Brain pericyte (primary cell): ENCODE results near the gene CYP4F22.
"Not testable (repeated sequence)": the region's sequence is repeated elsewhere in the genome, so short reads cannot be mapped to it uniquely, and the experiment has no call there.

Source experiments
- DNase-seq: peaks from one replicate; pipeline ENCODE4 v3.0.0-alpha.2; 2012; ENCODE audit warnings: low read depth, low spot score

CYP4F22 gene

GRCh38 chr19:15488489-15489226 is 19.7 kb upstream of the CYP4F22 start:
- no peak for DNase-seq

DNA sequence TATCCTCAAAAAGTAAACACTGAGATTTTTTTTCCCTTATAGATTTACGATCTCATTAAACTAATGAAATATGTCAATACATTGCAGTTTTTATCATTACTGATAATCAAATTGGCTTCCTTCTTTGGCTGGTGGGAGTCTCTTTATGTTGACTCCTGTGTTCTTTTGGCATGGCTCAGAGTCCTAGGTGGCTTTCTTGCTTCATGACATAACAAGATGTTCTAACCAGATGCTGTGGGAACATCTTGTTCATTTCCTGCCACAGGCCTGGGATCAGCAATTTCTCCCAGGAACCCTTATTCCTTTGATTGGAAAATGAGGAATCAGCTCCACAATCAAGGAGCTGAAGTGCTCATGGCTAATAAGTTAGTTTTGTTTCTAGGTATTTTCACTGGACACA is 13.2 kb upstream of the CYP4F22 start:
- no peak for DNase-seq

DNA sequence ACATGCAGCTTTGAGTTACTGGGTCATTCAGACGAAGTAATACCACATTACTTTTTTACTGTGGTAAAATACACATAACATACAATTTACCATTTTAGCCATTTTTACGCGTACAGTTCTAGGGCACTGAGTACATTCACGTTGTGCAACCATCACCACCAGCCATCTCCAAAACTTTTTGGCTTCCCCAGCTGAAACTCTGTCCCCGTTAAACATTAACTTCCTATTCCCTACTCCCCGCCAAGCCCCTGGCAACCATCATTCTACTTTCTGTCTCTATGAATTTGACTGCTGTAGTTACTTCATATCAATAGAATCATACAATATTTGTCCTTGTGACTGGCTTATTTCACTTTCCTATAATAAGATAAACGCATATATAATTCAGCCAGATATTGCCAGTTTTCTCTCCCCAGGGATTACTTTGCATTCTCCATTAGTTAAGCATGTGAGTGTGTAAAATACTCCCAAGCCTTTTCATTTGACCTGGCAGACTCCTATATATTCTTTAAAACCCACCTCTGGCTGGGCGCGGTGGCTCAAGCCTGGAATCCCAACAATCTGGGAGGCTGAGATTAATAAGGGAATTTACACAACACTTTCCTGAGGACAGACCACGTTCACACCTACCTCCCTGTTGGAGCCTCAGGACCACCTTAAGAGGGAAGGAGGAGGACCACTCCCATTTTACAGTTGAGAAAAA is 10.0 kb upstream of the CYP4F22 start:
- DNase-seq: no peak

- no peak for DNase-seq
Observed at GRCh38 chr19:15498910-15499309, 9.4 kb upstream of the CYP4F22 start.

DNA sequence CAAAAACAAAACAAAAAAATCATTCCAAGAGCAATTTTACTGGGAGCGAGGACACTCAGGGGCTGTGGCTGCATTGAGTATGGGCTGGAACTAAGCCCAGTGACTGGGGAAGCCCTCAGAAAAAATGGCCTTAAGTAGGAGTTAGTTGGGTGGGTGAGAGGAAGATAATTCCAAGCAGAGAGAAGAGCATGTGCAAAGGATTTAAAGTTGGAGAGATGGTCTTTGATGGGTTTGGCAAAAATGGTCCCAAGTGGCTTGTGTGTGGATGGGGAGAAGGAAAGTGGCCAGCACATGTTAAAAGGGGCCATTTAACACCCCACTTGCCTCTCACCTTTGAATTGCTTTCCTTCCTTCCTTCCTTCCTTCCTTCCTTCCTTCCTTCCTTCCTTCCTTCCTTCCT is 6.7 kb upstream of the CYP4F22 start:
- no peak for DNase-seq

- no peak for DNase-seq
Observed at GRCh38 chr19:15502264-15502663, 6.1 kb upstream of the CYP4F22 start.

- DNase-seq: no peak
Observed at GRCh38 chr19:15506074-15506571, 2.2 kb upstream of the CYP4F22 start.

DNA sequence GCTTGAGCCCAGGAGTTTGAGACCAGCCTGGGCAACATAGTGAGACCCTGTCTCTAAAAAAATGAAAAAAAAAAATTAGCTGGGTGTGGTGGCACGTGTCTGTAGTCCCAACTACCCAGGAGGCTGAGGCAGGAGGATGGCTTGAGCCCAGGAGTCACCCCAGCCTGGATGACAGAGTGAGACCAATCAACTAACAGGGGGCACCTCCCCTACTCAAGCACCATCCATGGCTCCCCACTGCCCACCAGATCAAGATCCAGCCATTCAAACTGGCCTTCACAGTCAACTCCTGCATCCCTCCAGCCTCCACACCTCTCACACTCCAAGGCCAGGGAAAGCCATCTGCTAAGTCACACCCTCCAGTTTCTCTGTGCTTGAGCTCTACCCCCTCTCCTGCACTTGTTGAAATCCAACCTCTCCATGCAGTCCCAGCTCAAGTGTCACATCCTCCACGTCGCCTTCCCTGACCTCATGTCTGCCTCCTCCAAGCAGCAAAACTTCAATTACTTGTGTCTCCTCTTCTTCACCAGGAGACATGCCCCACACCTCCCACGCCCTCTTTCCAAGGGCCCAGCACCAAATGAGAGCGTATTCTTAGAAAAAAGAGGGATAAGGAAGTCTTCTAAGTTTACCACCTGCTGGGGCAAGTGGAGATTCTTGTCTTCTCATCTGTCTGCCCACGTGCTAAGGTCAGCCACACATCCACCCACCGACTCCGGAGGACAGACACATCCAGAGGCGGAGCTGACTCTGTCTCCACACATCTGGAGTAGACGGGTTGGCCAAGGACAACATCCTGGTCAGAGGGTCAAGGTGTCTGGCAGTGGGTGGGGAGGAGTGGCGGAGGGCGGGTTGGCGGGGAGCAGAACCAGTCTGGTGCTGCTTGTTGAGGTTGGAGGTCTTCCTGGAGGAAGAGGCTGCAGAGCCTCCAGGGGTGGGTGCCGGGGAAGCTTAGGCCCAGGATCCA is 974 bp upstream of the CYP4F22 start:
- DNase-seq: no peak

DNA sequence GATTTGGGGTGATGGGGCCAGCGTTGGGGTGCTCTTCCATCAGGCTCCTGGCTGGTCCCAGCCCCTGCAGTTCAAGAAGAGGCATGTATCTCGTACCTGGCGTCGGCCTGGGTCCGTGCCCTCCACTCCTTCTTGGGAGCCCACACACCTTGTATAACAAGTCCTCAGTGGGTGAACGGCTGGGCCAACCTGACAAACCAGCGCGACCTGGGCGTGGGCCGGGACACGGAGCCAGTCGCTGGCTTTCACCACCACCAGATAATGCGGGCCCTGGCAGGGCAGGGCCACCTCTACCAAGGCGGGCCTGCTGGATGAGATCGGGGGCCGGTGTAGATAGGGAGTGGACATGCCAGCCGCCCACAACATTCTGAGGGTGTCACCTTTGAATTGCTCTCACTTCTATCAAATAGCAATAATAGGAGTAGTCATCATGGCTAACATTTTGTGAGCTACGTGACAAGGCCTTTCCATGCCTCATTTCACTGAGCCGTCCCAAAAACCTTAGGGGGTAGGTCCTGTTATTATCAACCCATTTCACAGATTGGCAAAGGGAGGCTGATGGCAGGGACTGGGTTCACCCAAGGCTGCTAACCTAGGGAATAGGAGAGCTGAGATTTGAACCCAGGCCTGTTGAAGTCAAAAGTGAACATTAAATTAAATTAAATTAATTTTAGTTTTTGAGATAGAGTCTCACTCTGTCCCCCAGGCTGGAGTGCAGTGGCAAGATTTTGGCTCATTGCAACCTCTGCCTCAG is 3.5 kb downstream of the CYP4F22 start:
- no peak for DNase-seq

DNA sequence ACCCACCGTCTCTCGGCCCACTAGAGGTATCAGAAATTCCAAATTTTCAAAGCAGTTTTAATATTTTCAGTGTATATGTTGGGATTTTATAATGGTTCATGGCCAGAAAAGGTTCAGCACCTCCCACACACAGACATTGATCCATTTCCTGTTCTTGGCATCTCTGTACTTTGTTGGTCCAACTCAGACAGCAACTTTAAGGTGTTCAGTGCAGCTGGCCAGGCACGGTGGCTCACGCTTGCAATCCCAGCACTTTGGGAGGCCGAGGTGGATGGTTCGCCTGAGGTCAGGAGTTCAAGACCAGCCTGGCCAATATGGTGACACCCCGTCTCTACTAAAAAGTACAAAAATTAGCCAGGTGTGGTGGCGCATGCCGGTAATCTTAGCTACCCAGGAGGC is 6.9 kb downstream of the CYP4F22 start:
- not testable (repeated sequence) for DNase-seq

DNA sequence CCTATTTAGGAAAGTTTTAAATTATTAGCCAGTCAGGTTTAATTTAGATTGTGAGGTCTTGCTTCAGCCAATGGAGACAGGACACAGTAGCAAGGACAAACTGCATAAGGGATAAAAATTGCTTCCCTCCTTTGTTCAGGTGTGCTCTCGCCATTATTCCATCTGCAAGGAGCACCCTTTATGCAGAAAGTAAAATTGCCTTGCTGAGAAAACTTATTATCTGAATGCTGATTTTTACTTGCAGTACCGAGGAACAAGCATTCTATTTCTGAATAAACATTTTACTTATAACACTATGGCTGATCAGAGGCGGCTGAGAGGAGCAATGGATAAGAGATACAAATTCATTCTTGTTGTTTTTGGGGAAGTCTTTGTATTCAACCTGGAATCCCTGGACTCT is 8.0 kb downstream of the CYP4F22 start:
- DNase-seq: no peak

- no peak for DNase-seq
Observed at GRCh38 chr19:15517778-15518177, 9.5 kb downstream of the CYP4F22 start.

DNA sequence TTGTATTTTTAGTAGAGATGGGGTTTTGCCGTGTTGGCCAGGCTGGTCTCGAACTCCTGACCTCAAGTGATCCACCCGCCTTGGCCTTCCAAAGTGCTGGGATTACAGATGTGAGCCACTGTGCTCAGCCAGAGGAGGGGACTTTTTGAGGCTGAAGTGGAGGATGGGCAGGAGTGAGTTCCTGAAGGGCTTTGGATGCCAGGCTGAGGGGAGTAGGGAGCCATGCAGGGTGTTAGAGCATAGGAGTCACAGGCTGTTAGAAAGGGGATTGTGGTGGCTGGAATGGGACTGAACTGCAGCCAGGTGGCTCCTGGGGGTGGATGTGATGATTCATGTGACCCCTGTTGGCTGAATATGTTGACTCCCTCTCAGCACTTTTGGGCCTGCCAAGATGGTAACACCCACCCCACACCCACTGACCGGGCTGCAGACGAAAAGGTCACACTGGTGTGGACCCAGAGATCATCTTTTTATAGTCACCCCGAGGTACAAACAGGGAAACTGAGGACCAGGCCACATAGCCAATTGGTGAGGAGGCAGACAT is 11.2 kb downstream of the CYP4F22 start:
- no peak for DNase-seq

- DNase-seq: no peak
Observed at GRCh38 chr19:15524781-15525180, 16.5 kb downstream of the CYP4F22 start.

DNA sequence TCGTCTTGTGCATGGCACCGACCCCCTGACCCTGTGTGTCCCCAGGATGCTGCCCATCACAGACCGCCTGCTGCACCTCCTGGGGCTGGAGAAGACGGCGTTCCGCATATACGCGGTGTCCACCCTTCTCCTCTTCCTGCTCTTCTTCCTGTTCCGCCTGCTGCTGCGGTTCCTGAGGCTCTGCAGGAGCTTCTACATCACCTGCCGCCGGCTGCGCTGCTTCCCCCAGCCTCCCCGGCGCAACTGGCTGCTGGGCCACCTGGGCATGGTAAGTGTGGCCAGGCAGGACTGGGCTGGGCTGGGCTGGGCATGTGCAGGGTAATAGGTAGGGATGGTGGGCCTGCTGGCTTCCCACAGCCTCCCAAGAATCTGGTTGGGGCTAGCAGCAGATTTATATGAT is 17.0 kb downstream of the CYP4F22 start:
- DNase-seq: no peak

GRCh38 chr19:15526408-15526807 is 18.1 kb downstream of the CYP4F22 start:
- DNase-seq: no peak

DNA sequence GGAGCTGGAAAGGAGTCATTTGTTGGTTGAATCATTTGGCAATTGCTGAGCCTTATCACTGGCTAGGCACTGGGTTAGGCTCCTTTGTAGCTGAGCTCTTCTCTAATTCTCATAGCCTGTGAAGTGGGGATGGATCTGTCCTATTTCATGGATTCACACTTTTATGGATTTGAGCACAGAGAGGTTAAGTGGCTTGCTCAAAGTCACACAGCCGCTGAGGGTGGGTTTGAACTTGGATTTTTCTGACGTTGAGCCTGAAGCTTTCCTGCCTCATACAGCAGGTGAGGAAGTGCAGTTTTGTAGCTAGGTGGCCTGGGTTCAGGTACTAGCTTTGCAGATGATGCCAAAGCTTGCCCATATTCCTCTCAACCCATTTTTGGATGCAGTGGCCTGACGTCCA is 19.4 kb downstream of the CYP4F22 start:
- DNase-seq: no peak

GRCh38 chr19:15529774-15530372 is 21.5 kb downstream of the CYP4F22 start:
- no peak for DNase-seq

DNA sequence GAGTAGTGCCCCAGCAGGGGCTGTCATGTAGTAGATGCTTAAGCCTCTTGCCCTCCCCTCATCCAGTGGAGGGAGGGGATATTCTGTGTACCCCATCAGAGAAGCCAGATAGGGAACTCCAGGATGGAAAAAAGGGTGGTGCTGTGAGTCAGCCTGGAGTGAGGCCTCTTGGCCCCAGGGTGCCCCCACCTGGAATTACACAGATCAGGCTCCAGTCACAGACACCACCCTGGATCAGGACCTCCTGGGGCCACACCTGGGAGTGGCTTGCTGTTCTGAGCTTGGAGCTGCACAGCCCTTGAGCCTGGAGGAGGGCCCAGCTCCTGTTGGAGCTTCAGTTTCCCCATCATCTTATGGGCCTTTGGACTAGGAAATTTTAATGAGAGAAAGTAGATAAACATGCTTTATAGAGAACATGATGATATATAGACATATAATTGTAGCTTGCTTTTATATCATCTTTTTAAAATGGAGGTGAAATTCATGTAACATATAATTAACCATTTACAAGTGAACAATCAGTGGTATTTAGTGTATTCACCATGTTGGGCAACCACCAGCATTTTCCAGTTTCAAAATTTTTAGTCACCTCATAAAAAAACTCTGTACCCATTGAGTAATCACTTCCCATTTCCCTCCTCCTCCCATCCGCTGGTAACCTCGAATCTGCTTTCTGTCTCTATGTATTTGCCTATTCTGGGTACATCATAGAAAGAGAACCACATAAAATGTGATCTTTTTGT is 24.6 kb downstream of the CYP4F22 start:
- no peak for DNase-seq

DNA sequence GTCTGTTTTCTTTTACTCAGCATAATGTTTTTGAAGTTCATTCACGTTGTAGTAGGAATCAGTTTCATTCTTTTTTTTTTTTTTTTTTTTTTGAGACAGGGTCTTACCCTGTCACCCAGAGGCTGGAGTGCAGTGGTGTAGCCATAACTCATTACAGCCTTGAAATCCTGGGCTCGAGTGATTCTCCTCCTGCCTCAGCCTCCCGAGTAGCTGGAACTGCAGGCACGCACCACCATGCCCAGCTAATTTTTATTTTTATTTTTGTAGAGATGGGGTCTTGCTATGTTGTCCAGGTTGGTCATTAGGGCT is 25.2 kb downstream of the CYP4F22 start:
- not testable (repeated sequence) for DNase-seq
